ENCODE results near the gene PSEN1.

PSEN1 gene

DNA sequence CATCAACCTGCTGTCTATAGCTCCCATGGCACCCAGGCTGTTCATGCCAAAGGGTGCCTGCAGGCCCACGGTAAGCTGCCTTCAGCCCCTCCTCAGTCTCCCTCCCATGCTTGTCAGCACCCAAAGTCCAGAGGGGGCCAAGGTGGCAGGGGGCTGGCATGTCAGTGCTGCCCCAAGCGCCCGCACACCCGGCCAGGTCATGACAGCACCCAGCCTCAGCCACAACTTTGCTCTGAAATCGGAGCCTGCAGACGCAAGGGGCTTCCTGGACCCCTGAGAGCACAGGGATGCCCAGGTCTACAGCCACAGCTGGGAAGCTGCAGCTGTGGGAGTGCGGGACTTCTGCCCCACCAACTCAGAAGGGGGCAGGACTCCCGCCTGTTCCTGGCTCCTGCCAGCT is 72.5 kb downstream of the PSEN1 start:
- H3K9ac ChIP-seq (ENCODE audit: low read depth in 1 of 2, low read length in 2 of 2) = no peak overlapping the region
- H3K27ac ChIP-seq (ENCODE audit: low read depth in 2 of 2, low read length in 2 of 2) = no peak overlapping the region
- H3K36me3 ChIP-seq (ENCODE audit: control insufficient read depth in 2 of 2, insufficient read depth in 2 of 2, low read length in 2 of 2) = peaks cover 71 to 73% of the 10 kb centered on the region in 2 donors
- H3K27me3 ChIP-seq (ENCODE audit: control insufficient read depth in 2 of 2, insufficient read depth in 2 of 2, low read length in 2 of 2) = no peaks in the 10 kb centered on the region
- H3K4me3 ChIP-seq (ENCODE audit: low read length in 2 of 2) = no peak overlapping the region
- no peaks in the 10 kb centered on the region for H3K9me3 ChIP-seq (ENCODE audit: control insufficient read depth in 2 of 2, low read length in 2 of 2)
- H3K4me1 ChIP-seq (ENCODE audit: control insufficient read depth in 2 of 2, insufficient read depth in 2 of 2, low read length in 2 of 2) = no peaks in the 10 kb centered on the region

GRCh38 chr14:73209953-73210352 is 73.6 kb downstream of the PSEN1 start:
- no peaks in the 10 kb centered on the region for H3K27me3 ChIP-seq (ENCODE audit: control insufficient read depth in 2 of 2, insufficient read depth in 2 of 2, low read length in 2 of 2)
- H3K4me1 ChIP-seq (ENCODE audit: control insufficient read depth in 2 of 2, insufficient read depth in 2 of 2, low read length in 2 of 2) = no peaks in the 10 kb centered on the region
- H3K9me3 ChIP-seq (ENCODE audit: control insufficient read depth in 2 of 2, low read length in 2 of 2) = no peaks in the 10 kb centered on the region
- no peak overlapping the region for H3K9ac ChIP-seq (ENCODE audit: low read depth in 1 of 2, low read length in 2 of 2)
- H3K4me3 ChIP-seq (ENCODE audit: low read length in 2 of 2) = no peak overlapping the region
- peaks cover 77 to 78% of the 10 kb centered on the region in 2 donors for H3K36me3 ChIP-seq (ENCODE audit: control insufficient read depth in 2 of 2, insufficient read depth in 2 of 2, low read length in 2 of 2)
- H3K27ac ChIP-seq (ENCODE audit: low read depth in 2 of 2, low read length in 2 of 2) = no peak overlapping the region

GRCh38 chr14:73211251-73212040 is 75.1 kb downstream of the PSEN1 start:
- Histone ChIP-seq H3K9ac (ENCODE audit: low read depth in 1 of 2, low read length in 2 of 2) (no peak overlapping the region), H3K36me3 (ENCODE audit: control insufficient read depth in 2 of 2, insufficient read depth in 2 of 2, low read length in 2 of 2) (peaks cover 72 to 76% of the 10 kb centered on the region in 2 donors), H3K9me3 (ENCODE audit: control insufficient read depth in 2 of 2, low read length in 2 of 2) (no peaks in the 10 kb centered on the region), H3K27ac (ENCODE audit: low read depth in 2 of 2, low read length in 2 of 2) (no peak overlapping the region), H3K4me3 (ENCODE audit: low read length in 2 of 2) (no peak overlapping the region), H3K27me3 (ENCODE audit: control insufficient read depth in 2 of 2, insufficient read depth in 2 of 2, low read length in 2 of 2) (no peaks in the 10 kb centered on the region), H3K4me1 (ENCODE audit: control insufficient read depth in 2 of 2, insufficient read depth in 2 of 2, low read length in 2 of 2) (no peaks in the 10 kb centered on the region)

- peaks cover 62 to 74% of the 10 kb centered on the region in 2 donors for H3K36me3 ChIP-seq (ENCODE audit: control insufficient read depth in 2 of 2, insufficient read depth in 2 of 2, low read length in 2 of 2)
- H3K9ac ChIP-seq (ENCODE audit: low read depth in 1 of 2, low read length in 2 of 2) = no peak overlapping the region
- H3K4me1 ChIP-seq (ENCODE audit: control insufficient read depth in 2 of 2, insufficient read depth in 2 of 2, low read length in 2 of 2) = no peaks in the 10 kb centered on the region
- H3K9me3 ChIP-seq (ENCODE audit: control insufficient read depth in 2 of 2, low read length in 2 of 2) = no peaks in the 10 kb centered on the region
- H3K27me3 ChIP-seq (ENCODE audit: control insufficient read depth in 2 of 2, insufficient read depth in 2 of 2, low read length in 2 of 2) = no peaks in the 10 kb centered on the region
- H3K4me3 ChIP-seq (ENCODE audit: low read length in 2 of 2) = no peak overlapping the region
- H3K27ac ChIP-seq (ENCODE audit: low read depth in 2 of 2, low read length in 2 of 2) = no peak overlapping the region
These were observed 79.7 kb downstream of the PSEN1 start for GRCh38 chr14:73216030-73216429.

DNA sequence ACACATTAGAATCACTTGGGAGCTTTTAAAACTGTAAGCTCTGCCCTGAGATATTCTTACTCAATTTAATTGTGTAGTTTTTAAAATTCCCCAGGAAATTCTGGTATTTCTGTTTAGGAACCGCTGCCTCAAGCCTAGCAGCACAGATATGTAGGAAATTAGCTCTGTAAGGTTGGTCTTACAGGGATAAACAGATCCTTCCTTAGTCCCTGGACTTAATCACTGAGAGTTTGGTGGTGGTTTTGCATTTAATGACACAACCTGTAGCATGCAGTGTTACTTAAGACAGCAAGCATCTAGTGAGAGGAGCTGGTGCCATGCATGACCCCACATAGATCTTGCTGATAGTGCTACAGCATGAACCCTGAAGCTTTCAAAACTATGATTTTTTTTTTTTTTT is 81.1 kb downstream of the PSEN1 start:
- Histone ChIP-seq H3K27ac (ENCODE audit: low read depth in 2 of 2, low read length in 2 of 2) (no peak overlapping the region), H3K4me1 (ENCODE audit: control insufficient read depth in 2 of 2, insufficient read depth in 2 of 2, low read length in 2 of 2) (no peaks in the 10 kb centered on the region), H3K27me3 (ENCODE audit: control insufficient read depth in 2 of 2, insufficient read depth in 2 of 2, low read length in 2 of 2) (no peaks in the 10 kb centered on the region), H3K36me3 (ENCODE audit: control insufficient read depth in 2 of 2, insufficient read depth in 2 of 2, low read length in 2 of 2) (peaks cover 51 to 68% of the 10 kb centered on the region in 2 donors), H3K4me3 (ENCODE audit: low read length in 2 of 2) (no peak overlapping the region), H3K9ac (ENCODE audit: low read depth in 1 of 2, low read length in 2 of 2) (no peak overlapping the region), H3K9me3 (ENCODE audit: control insufficient read depth in 2 of 2, low read length in 2 of 2) (no peaks in the 10 kb centered on the region)

DNA sequence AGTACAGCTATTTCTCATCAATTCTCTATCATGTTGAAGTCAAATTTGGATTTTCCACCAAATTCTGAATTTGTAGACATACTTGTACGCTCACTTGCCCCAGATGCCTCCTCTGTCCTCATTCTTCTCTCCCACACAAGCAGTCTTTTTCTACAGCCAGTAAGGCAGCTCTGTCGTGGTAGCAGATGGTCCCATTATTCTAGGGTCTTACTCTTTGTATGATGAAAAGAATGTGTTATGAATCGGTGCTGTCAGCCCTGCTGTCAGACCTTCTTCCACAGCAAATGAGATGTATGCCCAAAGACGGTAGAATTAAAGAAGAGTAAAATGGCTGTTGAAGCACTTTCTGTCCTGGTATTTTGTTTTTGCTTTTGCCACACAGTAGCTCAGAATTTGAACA is 83.8 kb downstream of the PSEN1 start:
- Histone ChIP-seq H3K36me3 (ENCODE audit: control insufficient read depth in 2 of 2, insufficient read depth in 2 of 2, low read length in 2 of 2) (peaks cover 42 to 59% of the 10 kb centered on the region in 2 donors), H3K27me3 (ENCODE audit: control insufficient read depth in 2 of 2, insufficient read depth in 2 of 2, low read length in 2 of 2) (no peaks in the 10 kb centered on the region), H3K4me1 (ENCODE audit: control insufficient read depth in 2 of 2, insufficient read depth in 2 of 2, low read length in 2 of 2) (no peaks in the 10 kb centered on the region), H3K27ac (ENCODE audit: low read depth in 2 of 2, low read length in 2 of 2) (no peak overlapping the region), H3K9ac (ENCODE audit: low read depth in 1 of 2, low read length in 2 of 2) (no peak overlapping the region), H3K4me3 (ENCODE audit: low read length in 2 of 2) (no peak overlapping the region), H3K9me3 (ENCODE audit: control insufficient read depth in 2 of 2, low read length in 2 of 2) (no peaks in the 10 kb centered on the region)

DNA sequence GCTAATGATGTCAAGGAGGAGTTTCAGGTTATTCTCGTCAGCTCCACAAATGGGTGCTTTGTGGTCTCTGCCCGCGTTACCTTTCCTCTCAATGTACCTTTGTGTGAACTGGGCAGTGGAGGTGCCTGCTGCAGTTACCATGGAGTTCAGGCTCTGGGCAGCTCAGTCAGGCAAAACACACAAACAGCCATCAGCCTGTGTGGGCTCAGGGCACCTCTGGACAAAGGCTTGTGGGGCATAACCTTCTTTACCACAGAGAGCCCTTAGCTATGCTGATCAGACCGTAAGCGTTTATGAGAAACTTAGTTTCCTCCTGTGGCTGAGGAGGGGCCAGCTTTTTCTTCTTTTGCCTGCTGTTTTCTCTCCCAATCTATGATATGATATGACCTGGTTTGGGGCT is 84.3 kb downstream of the PSEN1 start:
- Histone ChIP-seq H3K4me1 (ENCODE audit: control insufficient read depth in 2 of 2, insufficient read depth in 2 of 2, low read length in 2 of 2) (no peaks in the 10 kb centered on the region), H3K4me3 (ENCODE audit: low read length in 2 of 2) (no peak overlapping the region), H3K27ac (ENCODE audit: low read depth in 2 of 2, low read length in 2 of 2) (no peak overlapping the region), H3K9me3 (ENCODE audit: control insufficient read depth in 2 of 2, low read length in 2 of 2) (no peaks in the 10 kb centered on the region), H3K9ac (ENCODE audit: low read depth in 1 of 2, low read length in 2 of 2) (no peak overlapping the region), H3K27me3 (ENCODE audit: control insufficient read depth in 2 of 2, insufficient read depth in 2 of 2, low read length in 2 of 2) (no peaks in the 10 kb centered on the region), H3K36me3 (ENCODE audit: control insufficient read depth in 2 of 2, insufficient read depth in 2 of 2, low read length in 2 of 2) (peaks cover 40 to 58% of the 10 kb centered on the region in 2 donors)

- Histone ChIP-seq H3K4me1 (ENCODE audit: control insufficient read depth in 2 of 2, insufficient read depth in 2 of 2, low read length in 2 of 2) (no peaks in the 10 kb centered on the region), H3K36me3 (ENCODE audit: control insufficient read depth in 2 of 2, insufficient read depth in 2 of 2, low read length in 2 of 2) (peaks cover 35 to 53% of the 10 kb centered on the region in 2 donors), H3K4me3 (ENCODE audit: low read length in 2 of 2) (no peak overlapping the region), H3K27me3 (ENCODE audit: control insufficient read depth in 2 of 2, insufficient read depth in 2 of 2, low read length in 2 of 2) (no peaks in the 10 kb centered on the region), H3K9me3 (ENCODE audit: control insufficient read depth in 2 of 2, low read length in 2 of 2) (no peaks in the 10 kb centered on the region), H3K27ac (ENCODE audit: low read depth in 2 of 2, low read length in 2 of 2) (no peak overlapping the region), H3K9ac (ENCODE audit: low read depth in 1 of 2, low read length in 2 of 2) (no peak overlapping the region)
These were observed 85.6 kb downstream of the PSEN1 start for GRCh38 chr14:73221945-73222344.

DNA sequence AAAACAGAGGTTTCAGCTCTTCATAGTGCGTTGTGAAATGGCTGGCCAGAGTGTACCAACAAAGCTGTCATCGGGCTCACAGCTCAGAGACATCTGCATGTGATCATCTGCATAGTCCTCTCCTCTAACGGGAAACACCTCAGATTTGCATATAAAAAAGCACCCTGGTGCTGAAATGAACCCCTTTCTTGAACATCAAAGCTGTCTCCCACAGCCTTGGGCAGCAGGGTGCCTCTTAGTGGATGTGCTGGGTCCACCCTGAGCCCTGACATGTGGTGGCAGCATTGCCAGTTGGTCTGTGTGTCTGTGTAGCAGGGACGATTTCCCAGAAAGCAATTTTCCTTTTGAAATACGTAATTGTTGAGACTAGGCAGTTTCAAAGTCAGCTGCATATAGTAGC is 86.7 kb downstream of the PSEN1 start:
- Histone ChIP-seq H3K4me1 (ENCODE audit: control insufficient read depth in 2 of 2, insufficient read depth in 2 of 2, low read length in 2 of 2) (no peaks in the 10 kb centered on the region), H3K9ac (ENCODE audit: low read depth in 1 of 2, low read length in 2 of 2) (no peak overlapping the region), H3K36me3 (ENCODE audit: control insufficient read depth in 2 of 2, insufficient read depth in 2 of 2, low read length in 2 of 2) (peaks cover 29 to 46% of the 10 kb centered on the region in 2 donors), H3K27ac (ENCODE audit: low read depth in 2 of 2, low read length in 2 of 2) (no peak overlapping the region), H3K9me3 (ENCODE audit: control insufficient read depth in 2 of 2, low read length in 2 of 2) (no peaks in the 10 kb centered on the region), H3K27me3 (ENCODE audit: control insufficient read depth in 2 of 2, insufficient read depth in 2 of 2, low read length in 2 of 2) (no peaks in the 10 kb centered on the region), H3K4me3 (ENCODE audit: low read length in 2 of 2) (no peak overlapping the region)

DNA sequence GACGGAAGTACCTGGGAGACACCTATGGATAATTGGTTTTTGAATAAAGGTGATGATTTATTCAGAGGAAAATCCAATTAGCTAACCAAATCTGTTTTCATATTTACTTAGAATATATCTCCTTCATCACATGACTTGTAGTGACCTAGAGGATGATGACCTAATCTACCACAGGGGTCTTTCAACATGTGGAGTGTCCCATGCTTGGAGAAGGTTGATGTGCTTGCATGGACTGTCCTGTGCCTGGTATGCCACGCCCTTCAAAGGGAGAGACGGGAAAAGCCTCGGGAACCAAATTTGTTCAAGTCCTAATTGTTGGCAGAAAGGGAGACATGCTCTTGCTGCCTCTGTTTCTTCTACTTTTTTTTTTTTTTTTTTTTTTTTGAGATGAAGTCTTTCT is 89.2 kb downstream of the PSEN1 start:
- Histone ChIP-seq H3K9me3 (ENCODE audit: control insufficient read depth in 2 of 2, low read length in 2 of 2) (no peaks in the 10 kb centered on the region), H3K9ac (ENCODE audit: low read depth in 1 of 2, low read length in 2 of 2) (no peak overlapping the region), H3K4me3 (ENCODE audit: low read length in 2 of 2) (no peak overlapping the region), H3K4me1 (ENCODE audit: control insufficient read depth in 2 of 2, insufficient read depth in 2 of 2, low read length in 2 of 2) (peaks cover 0 to 8% of the 10 kb centered on the region in 2 donors), H3K27ac (ENCODE audit: low read depth in 2 of 2, low read length in 2 of 2) (no peak overlapping the region), H3K27me3 (ENCODE audit: control insufficient read depth in 2 of 2, insufficient read depth in 2 of 2, low read length in 2 of 2) (no peaks in the 10 kb centered on the region), H3K36me3 (ENCODE audit: control insufficient read depth in 2 of 2, insufficient read depth in 2 of 2, low read length in 2 of 2) (peaks cover 19 to 24% of the 10 kb centered on the region in 2 donors)

All from mucosa of rectum (tissue), 2 donors.